Right hindlimb (tissue), 1 donor: ENCODE data around the gene GBA2.

ENCODE experiments used
- DNase-seq: peaks from one replicate; pipeline ENCODE4 v3.0.0-alpha.2; 2018

The GBA2 gene

GRCh38 chr9:35748858-35749514 is at the start of gene GBA2, which contains the start of gene RGP1:
Gene GBA2 (minus strand): TSS chr9:35749228. CDS start chr9:35748704, 524 bp downstream.
Gene RGP1 (plus strand): TSS chr9:35749287. CDS start chr9:35749756, 469 bp downstream.
- peak; percentile 87 for DNase-seq

- DNase-seq = no peak
Observed at GRCh38 chr9:35797311-35798109, 48.5 kb upstream of the GBA2 start.

- no peak for DNase-seq
Observed at GRCh38 chr9:35795695-35796094, 46.7 kb upstream of the GBA2 start.

GRCh38 chr9:35793461-35793860 is 44.4 kb upstream of the GBA2 start:
- DNase-seq = no peak

GRCh38 chr9:35792826-35793225 is 43.8 kb upstream of the GBA2 start:
- DNase-seq = no peak

GRCh38 chr9:35792024-35792813 is 43.2 kb upstream of the GBA2 start:
- DNase-seq = no peak

- peak; percentile 75 for DNase-seq
Observed at GRCh38 chr9:35791297-35791921, 42.4 kb upstream of the GBA2 start, which contains the start of gene NPR2. Gene NPR2 (plus strand): TSS chr9:35791591. CDS start chr9:35792409, 818 bp downstream.

GRCh38 chr9:35790385-35791296 is 41.6 kb upstream of the GBA2 start:
- peak; percentile 87 for DNase-seq

GRCh38 chr9:35790025-35790384 is 41.0 kb upstream of the GBA2 start:
- no peak for DNase-seq

- no peak for DNase-seq
Observed at GRCh38 chr9:35789541-35789940, 40.5 kb upstream of the GBA2 start.

GRCh38 chr9:35783418-35783817 is 34.4 kb upstream of the GBA2 start:
- DNase-seq = no peak

GRCh38 chr9:35781066-35781465 is 32.0 kb upstream of the GBA2 start:
- no peak for DNase-seq

GRCh38 chr9:35778496-35778895 is 29.5 kb upstream of the GBA2 start:
- no peak for DNase-seq

GRCh38 chr9:35776018-35776417 is 27.0 kb upstream of the GBA2 start:
- DNase-seq = no peak

GRCh38 chr9:35774907-35775635 is 26.0 kb upstream of the GBA2 start:
- no peak for DNase-seq

GRCh38 chr9:35771943-35772342 is 22.9 kb upstream of the GBA2 start:
- DNase-seq = no peak

GRCh38 chr9:35771534-35771933 is 22.5 kb upstream of the GBA2 start:
- peak; percentile 35 for DNase-seq

GRCh38 chr9:35771075-35771433 is 22.0 kb upstream of the GBA2 start:
- no peak for DNase-seq

GRCh38 chr9:35769763-35770162 is 20.7 kb upstream of the GBA2 start:
- no peak for DNase-seq

- DNase-seq = no peak
Observed at GRCh38 chr9:35767458-35767857, 18.4 kb upstream of the GBA2 start.

GRCh38 chr9:35766997-35767396 is 18.0 kb upstream of the GBA2 start:
- no peak for DNase-seq
